Osteocyte (in vitro differentiated cells): ENCODE results near the gene GFER. TPM values are rescaled to one million over a fixed set of nuclear protein-coding genes. Genes with fewer than 3 reads are reported as not detected.

Source experiments
- DNase-seq: peaks from one replicate; pipeline ENCODE4 v3.0.0; 2021; ENCODE audit warnings: mixed read lengths; ENCODE audit not compliant: unreplicated experiment; ENCODE audit errors: extremely low spot score
- H3K27ac Mint-ChIP-seq: one replicate; pipeline ENCODE4 v1.8.0; 2021; ENCODE audit warnings: mild to moderate bottlenecking, mixed read lengths; ENCODE audit not compliant: unreplicated experiment
- H3K27me3 Mint-ChIP-seq: one replicate; pipeline ENCODE4 v1.8.0; 2021; ENCODE audit warnings: mixed read lengths; ENCODE audit not compliant: unreplicated experiment
- H3K36me3 Mint-ChIP-seq: one replicate; pipeline ENCODE4 v1.8.0; 2021; ENCODE audit warnings: mixed read lengths; ENCODE audit not compliant: unreplicated experiment
- H3K4me1 Mint-ChIP-seq: one replicate; pipeline ENCODE4 v1.8.0; 2021; ENCODE audit warnings: mixed read lengths; ENCODE audit not compliant: unreplicated experiment
- H3K4me3 Mint-ChIP-seq: one replicate; pipeline ENCODE4 v1.8.0; 2021; ENCODE audit warnings: mild to moderate bottlenecking, moderate library complexity, mixed read lengths; ENCODE audit not compliant: unreplicated experiment
- H3K9me3 Mint-ChIP-seq: one replicate; pipeline ENCODE4 v1.8.0; 2021; ENCODE audit warnings: mixed read lengths; ENCODE audit not compliant: unreplicated experiment
- total RNA-seq: library from RNA; stranded (reverse); gene quantifications from 2 replicates; pipeline ENCODE4 v1.2.1, GENCODE V29; 2021
- TF ChIP-seq, protein P1 (sequence below): fragments of 200-600 bp; sonication (generic); IDR thresholded peaks from 2 replicates; pipeline ENCODE4 v1.5.0; 2021; ENCODE audit warnings: antibody characterized with exemption, mild to moderate bottlenecking, moderate library complexity

The GFER gene
- total RNA-seq, 1 donor from 2014 or later: 24.7 TPM

DNA sequence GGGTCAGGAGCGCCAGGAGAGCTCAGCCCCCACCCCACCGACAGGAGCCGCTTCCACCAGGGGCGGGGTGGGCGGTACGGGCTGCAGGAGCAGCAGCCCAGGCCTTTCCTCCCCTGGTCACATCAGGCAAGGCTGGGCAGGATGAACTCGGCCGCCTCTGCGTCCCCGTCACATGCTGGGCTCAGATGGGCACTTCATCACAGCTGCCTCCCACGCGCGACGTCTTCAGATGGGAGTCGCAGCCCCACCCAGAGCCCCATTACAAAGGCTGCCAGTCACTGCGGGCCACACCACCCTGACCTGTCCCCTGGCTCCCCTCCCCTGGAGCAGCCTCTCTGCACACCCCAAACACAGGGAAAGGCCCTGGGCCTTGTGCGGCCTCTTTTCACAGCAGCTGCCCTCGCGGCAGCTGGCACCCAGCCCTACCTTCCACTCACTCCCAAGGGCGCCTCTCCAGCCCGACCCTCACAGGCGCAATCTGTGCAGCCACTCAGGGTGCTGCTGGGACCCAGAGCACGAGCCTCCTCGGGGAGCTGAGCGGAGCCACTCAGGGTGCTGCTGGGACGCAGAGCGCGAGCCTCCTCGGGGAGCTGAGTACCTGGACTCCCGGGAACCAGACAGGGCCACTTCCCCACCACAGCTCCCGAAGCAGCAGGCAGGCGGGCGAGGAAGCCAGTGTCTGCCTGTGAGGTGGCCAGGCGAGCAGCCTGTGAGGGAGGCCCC is 21.0 kb downstream of the GFER start:
- Mint-ChIP-seq H3K36me3 (peaks cover 9% of the 10 kb centered on the region), H3K27ac (peak overlapping the region; percentile 31), H3K27me3 (no peaks in the 10 kb centered on the region), H3K4me1 (peaks cover 36% of the 10 kb centered on the region), H3K4me3 (no peak overlapping the region), H3K9me3 (no peaks in the 10 kb centered on the region)
- TF ChIP-seq, protein P1, sequence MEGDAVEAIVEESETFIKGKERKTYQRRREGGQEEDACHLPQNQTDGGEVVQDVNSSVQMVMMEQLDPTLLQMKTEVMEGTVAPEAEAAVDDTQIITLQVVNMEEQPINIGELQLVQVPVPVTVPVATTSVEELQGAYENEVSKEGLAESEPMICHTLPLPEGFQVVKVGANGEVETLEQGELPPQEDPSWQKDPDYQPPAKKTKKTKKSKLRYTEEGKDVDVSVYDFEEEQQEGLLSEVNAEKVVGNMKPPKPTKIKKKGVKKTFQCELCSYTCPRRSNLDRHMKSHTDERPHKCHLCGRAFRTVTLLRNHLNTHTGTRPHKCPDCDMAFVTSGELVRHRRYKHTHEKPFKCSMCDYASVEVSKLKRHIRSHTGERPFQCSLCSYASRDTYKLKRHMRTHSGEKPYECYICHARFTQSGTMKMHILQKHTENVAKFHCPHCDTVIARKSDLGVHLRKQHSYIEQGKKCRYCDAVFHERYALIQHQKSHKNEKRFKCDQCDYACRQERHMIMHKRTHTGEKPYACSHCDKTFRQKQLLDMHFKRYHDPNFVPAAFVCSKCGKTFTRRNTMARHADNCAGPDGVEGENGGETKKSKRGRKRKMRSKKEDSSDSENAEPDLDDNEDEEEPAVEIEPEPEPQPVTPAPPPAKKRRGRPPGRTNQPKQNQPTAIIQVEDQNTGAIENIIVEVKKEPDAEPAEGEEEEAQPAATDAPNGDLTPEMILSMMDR: no peak
- no peak for DNase-seq

DNA sequence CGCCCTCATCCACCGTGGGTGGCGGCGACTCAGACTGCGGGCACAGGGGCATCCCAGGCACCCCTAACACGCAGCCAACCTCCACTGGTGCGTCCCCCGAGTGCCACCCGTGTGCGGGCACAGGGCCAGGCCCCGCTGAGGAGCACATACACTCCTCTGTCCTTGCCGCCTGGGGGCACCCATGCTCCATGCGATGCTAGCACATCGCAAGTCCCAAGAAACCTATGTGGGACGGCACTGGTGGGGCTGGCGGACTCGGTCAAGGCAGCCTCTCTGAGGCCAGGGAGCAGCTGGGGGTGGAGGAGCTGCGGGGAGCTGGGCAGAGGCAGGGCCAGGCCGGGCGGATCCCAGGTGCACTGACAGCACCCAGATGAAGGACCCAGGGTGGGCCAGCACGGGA is 21.7 kb downstream of the GFER start:
- DNase-seq: no peak
- Mint-ChIP-seq H3K36me3 (peaks cover 9% of the 10 kb centered on the region), H3K4me1 (peaks cover 42% of the 10 kb centered on the region), H3K4me3 (no peak overlapping the region), H3K27me3 (no peaks in the 10 kb centered on the region), H3K9me3 (no peaks in the 10 kb centered on the region), H3K27ac (no peak overlapping the region)
- TF ChIP-seq, protein P1: no peak

GRCh38 chr16:2006317-2006716 is 22.3 kb downstream of the GFER start:
- DNase-seq: no peak
- Mint-ChIP-seq H3K27ac (peak overlapping the region; percentile 54), H3K36me3 (peaks cover 5% of the 10 kb centered on the region), H3K27me3 (no peaks in the 10 kb centered on the region), H3K4me3 (peak overlapping the region; percentile 6), H3K9me3 (no peaks in the 10 kb centered on the region), H3K4me1 (peaks cover 42% of the 10 kb centered on the region)
- TF ChIP-seq, protein P1: no peak

GRCh38 chr16:2007081-2007836 is 23.3 kb downstream of the GFER start:
- no peak for DNase-seq
- Mint-ChIP-seq H3K9me3 (no peaks in the 10 kb centered on the region), H3K27ac (peak overlapping the region; percentile 73), H3K4me1 (peaks cover 42% of the 10 kb centered on the region), H3K36me3 (peaks cover 3% of the 10 kb centered on the region), H3K4me3 (peak overlapping the region; percentile 75), H3K27me3 (no peaks in the 10 kb centered on the region)
- TF ChIP-seq, protein P1: no peak

DNA sequence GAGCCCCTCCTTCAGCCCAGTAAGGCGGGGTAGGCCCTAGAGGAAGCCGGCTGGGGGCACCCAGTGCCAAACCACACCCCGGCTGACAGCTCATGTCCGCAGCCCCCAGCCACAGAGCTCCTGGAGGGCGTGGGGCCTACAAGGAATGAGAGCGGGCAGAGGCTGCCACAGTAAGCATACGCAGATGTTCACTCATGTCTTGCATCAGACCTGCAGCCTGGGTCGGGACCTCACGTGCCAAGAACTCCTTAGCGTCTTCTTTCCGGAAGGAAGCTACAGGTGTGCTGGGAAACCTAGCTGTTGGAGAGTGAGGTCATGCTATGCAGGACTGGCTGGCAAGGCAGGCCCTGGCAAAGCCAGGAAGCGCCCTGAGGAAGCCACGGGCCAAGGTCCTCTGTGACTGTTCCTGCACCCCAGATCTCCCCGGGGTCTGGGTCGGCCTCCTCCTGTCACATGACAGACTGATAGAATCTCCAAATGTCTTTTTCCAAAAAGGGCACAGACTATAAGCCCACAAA is 24.1 kb downstream of the GFER start:
- Mint-ChIP-seq H3K4me3 (peak overlapping the region; percentile 75), H3K27ac (peak overlapping the region; percentile 73), H3K4me1 (peaks cover 42% of the 10 kb centered on the region), H3K27me3 (no peaks in the 10 kb centered on the region), H3K36me3 (no peaks in the 10 kb centered on the region), H3K9me3 (no peaks in the 10 kb centered on the region)
- TF ChIP-seq, protein P1: no peak
- no peak for DNase-seq
